ENCODE measurements around the gene PROSER3. TPM values are rescaled to one million over a fixed set of nuclear protein-coding genes. Genes with fewer than 3 reads are reported as not detected.

PROSER3 gene
- total and polyA plus RNA-seq, 2 donors (not counting 3 experiments of a cell fraction or from before 2014, with no cell fraction given), result 18.3 to 28.3 TPM

- H3K4me2 ChIP-seq (ENCODE audit: insufficient read depth, low read length), result no peak overlapping the region
These were observed 14.1 kb upstream of the PROSER3 start for GRCh38 chr19:35743640-35744429.

More at GRCh38 chr19:35743640-35744429, 14.1 kb upstream of the PROSER3 start:
- no peak overlapping the region for H3K27ac ChIP-seq (ENCODE audit: insufficient read depth, low read depth, low read length)
- BruUV-seq (replicated peaks), result no TSS peak
- TF ChIP-seq, protein P1, sequence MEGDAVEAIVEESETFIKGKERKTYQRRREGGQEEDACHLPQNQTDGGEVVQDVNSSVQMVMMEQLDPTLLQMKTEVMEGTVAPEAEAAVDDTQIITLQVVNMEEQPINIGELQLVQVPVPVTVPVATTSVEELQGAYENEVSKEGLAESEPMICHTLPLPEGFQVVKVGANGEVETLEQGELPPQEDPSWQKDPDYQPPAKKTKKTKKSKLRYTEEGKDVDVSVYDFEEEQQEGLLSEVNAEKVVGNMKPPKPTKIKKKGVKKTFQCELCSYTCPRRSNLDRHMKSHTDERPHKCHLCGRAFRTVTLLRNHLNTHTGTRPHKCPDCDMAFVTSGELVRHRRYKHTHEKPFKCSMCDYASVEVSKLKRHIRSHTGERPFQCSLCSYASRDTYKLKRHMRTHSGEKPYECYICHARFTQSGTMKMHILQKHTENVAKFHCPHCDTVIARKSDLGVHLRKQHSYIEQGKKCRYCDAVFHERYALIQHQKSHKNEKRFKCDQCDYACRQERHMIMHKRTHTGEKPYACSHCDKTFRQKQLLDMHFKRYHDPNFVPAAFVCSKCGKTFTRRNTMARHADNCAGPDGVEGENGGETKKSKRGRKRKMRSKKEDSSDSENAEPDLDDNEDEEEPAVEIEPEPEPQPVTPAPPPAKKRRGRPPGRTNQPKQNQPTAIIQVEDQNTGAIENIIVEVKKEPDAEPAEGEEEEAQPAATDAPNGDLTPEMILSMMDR (IDR thresholded peaks at IDR 0.05; ENCODE audit: extremely low read depth in 1 of 2, insufficient read depth in 1 of 2, low read depth in 1 of 2, low read length in 2 of 2), result no peak
- TF ChIP-seq FOS (IDR thresholded peaks at IDR 0.05; ENCODE audit: borderline replicate concordance, insufficient read depth, low read length), result no peak
- TF ChIP-seq, protein P2, sequence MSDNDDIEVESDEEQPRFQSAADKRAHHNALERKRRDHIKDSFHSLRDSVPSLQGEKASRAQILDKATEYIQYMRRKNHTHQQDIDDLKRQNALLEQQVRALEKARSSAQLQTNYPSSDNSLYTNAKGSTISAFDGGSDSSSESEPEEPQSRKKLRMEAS (IDR thresholded peaks at IDR 0.05; ENCODE audit: insufficient read depth, insufficient read length), result no peak
- no peaks in the 10 kb centered on the region for H3K27me3 ChIP-seq (ENCODE audit: control insufficient read depth in 2 of 2, insufficient read depth in 2 of 2, low read length in 2 of 2)
- no peaks in the 10 kb centered on the region for H3K9me3 ChIP-seq (replicated peaks; ENCODE audit: control insufficient read depth, insufficient read depth, low read length)
- no peak overlapping the region for H2AFZ ChIP-seq (ENCODE audit: low read depth, low read length)
- no peak for DNase-seq (ENCODE audit: low read depth, low spot score)
- H3K9me1 ChIP-seq (replicated peaks; ENCODE audit: control insufficient read depth, extremely low read depth, insufficient read depth, low read length), result no peaks in the 10 kb centered on the region
- no peaks in the 10 kb centered on the region for H3K36me3 ChIP-seq (ENCODE audit: control insufficient read depth in 2 of 2, extremely low read depth in 1 of 2, insufficient read depth in 2 of 2, low read length in 2 of 2)
- peaks cover 24% of the 10 kb centered on the region for H3K4me1 ChIP-seq (ENCODE audit: control insufficient read depth, extremely low read depth, insufficient read depth, low read length)
- no peak overlapping the region for H3K9ac ChIP-seq (replicated peaks; ENCODE audit: extremely low read depth, insufficient read depth, low read length)
- dilution Hi-C loops (cut with MboI; ENCODE audit: extremely low pct_ligation_motif_present, low sequenced_read_pairs) (no loop called here), intact Hi-C loops (cut with micrococcal nuclease) (loop anchor here (2.0 kb wide), 1 partner anchor 15 kb away; the partner anchor contains the start of gene PROSER3)
- H3K79me2 ChIP-seq (ENCODE audit: control insufficient read depth, insufficient read depth, low read length), result peaks cover 12% of the 10 kb centered on the region
- H3K4me3 ChIP-seq (replicated peaks in 1 of 3; ENCODE audit: insufficient read depth in 1 of 3, low read depth in 1 of 3, low read length in 3 of 3), result no peak overlapping the region
- no peak for FAIRE-seq
- no peaks in the 10 kb centered on the region for H4K20me1 ChIP-seq (replicated peaks; ENCODE audit: control insufficient read depth, extremely low read depth, insufficient read depth, low read length)
- CTCF ChIA-PET, result interaction anchor here (0.7 to 1.9 kb wide), 6 partner anchors 12 to 189 kb away, joined by 3 to 7 read pairs (median 4); partner anchors contain the start of gene KMT2B
- POLR2A ChIA-PET, result interaction anchor here (0.6 kb wide), 1 partner anchor 106 kb away, joined by 4 read pairs; no protein-coding TSS in a partner anchor
